ENCODE measurements around the gene SLC4A5.

DNA sequence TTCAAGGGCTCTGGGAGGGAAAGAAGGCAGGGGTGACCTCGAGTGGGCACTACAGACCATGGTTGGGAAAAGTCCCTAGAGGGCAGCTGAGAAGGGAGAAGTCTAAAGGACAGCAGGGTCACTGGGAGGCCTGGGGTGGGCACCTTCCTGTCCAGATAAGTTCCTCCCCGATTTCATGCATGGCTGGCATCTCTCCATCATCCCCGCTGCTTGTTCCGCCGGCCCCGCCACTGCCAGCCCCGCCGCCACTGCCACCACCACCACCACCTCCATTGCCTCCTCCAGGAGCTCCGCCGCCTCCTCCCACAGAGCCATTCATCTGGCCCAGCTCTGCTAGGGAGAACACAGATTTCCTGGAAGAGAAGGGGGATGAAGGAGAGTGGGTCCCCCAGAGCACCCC, 91.2 kb downstream of the SLC4A5 start:
- TF ChIP-seq, protein P1, sequence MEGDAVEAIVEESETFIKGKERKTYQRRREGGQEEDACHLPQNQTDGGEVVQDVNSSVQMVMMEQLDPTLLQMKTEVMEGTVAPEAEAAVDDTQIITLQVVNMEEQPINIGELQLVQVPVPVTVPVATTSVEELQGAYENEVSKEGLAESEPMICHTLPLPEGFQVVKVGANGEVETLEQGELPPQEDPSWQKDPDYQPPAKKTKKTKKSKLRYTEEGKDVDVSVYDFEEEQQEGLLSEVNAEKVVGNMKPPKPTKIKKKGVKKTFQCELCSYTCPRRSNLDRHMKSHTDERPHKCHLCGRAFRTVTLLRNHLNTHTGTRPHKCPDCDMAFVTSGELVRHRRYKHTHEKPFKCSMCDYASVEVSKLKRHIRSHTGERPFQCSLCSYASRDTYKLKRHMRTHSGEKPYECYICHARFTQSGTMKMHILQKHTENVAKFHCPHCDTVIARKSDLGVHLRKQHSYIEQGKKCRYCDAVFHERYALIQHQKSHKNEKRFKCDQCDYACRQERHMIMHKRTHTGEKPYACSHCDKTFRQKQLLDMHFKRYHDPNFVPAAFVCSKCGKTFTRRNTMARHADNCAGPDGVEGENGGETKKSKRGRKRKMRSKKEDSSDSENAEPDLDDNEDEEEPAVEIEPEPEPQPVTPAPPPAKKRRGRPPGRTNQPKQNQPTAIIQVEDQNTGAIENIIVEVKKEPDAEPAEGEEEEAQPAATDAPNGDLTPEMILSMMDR (IDR thresholded peaks at IDR 0.05 in 8 of 11, conservative IDR thresholded peaks at IDR 0.05 in 3 of 11): no peak
- TF ChIP-seq POLR2A (IDR thresholded peaks at IDR 0.05): no peak
